Fibroblast of skin of back (primary cell): ENCODE measurements around the gene TMED3.
A peak's percentile ranks its signal among the peaks of the same experiment; 100 is the strongest.
"Not testable (repeated sequence)": the region's sequence is repeated elsewhere in the genome, so short reads cannot be mapped to it uniquely, and the experiment has no call there.

ENCODE experiments used
- DNase-seq: peaks from one replicate; pipeline ENCODE4 v3.0.0-alpha.2; 2013

TMED3 gene

GRCh38 chr15:79319973-79320372 is 9.1 kb downstream of the TMED3 start:
- not testable (repeated sequence) for DNase-seq

GRCh38 chr15:79321876-79322275 is 11.0 kb downstream of the TMED3 start:
- DNase-seq, result no peak

- DNase-seq, result no peak
Observed at GRCh38 chr15:79322306-79322705, 11.4 kb downstream of the TMED3 start.

GRCh38 chr15:79322945-79323344 is 12.0 kb downstream of the TMED3 start:
- no peak for DNase-seq

GRCh38 chr15:79329171-79329611 is 18.3 kb downstream of the TMED3 start:
- peak; percentile 64 for DNase-seq

GRCh38 chr15:79332824-79333510 is 22.1 kb downstream of the TMED3 start:
- no peak for DNase-seq

GRCh38 chr15:79337591-79337990 is 26.7 kb downstream of the TMED3 start:
- DNase-seq, result no peak

- DNase-seq, result peak; percentile 45
Observed at GRCh38 chr15:79339588-79340314, 28.8 kb downstream of the TMED3 start.

GRCh38 chr15:79340315-79340602 is 29.3 kb downstream of the TMED3 start:
- DNase-seq, result no peak

- peak; percentile 17 for DNase-seq
Observed at GRCh38 chr15:79341396-79341795, 30.5 kb downstream of the TMED3 start.

- DNase-seq, result no peak
Observed at GRCh38 chr15:79349525-79349924, 38.6 kb downstream of the TMED3 start.

GRCh38 chr15:79352206-79352605 is 41.3 kb downstream of the TMED3 start:
- no peak for DNase-seq

- no peak for DNase-seq
Observed at GRCh38 chr15:79357566-79357965, 46.7 kb downstream of the TMED3 start.

- DNase-seq, result no peak
Observed at GRCh38 chr15:79358069-79358468, 47.2 kb downstream of the TMED3 start.

- DNase-seq, result no peak
Observed at GRCh38 chr15:79364571-79365240, 53.8 kb downstream of the TMED3 start.

- DNase-seq, result no peak
Observed at GRCh38 chr15:79365765-79366164, 54.9 kb downstream of the TMED3 start.

GRCh38 chr15:79366691-79367090 is 55.8 kb downstream of the TMED3 start:
- DNase-seq, result no peak

- peak; percentile 23 for DNase-seq
Observed at GRCh38 chr15:79370716-79371115, 59.8 kb downstream of the TMED3 start.

GRCh38 chr15:79371591-79371990 is 60.7 kb downstream of the TMED3 start:
- DNase-seq, result no peak

GRCh38 chr15:79372428-79372827 is 61.5 kb downstream of the TMED3 start:
- no peak for DNase-seq
